GM19025 (cell line): ENCODE measurements around the gene CEACAM3.

Source experiments
- ATAC-seq: cut with Tn5 transposase; IDR thresholded peaks from one replicate; pipeline ENCODE4 v1.9.1; 2021; ENCODE audit warnings: mild to moderate bottlenecking, low read depth, moderate library complexity; ENCODE audit not compliant: unreplicated experiment

CEACAM3 gene

GRCh38 chr19:41792513-41793413 lies 3.6 kb upstream of the CEACAM3 start:
- ATAC-seq: no peak

- no peak for ATAC-seq
Observed at GRCh38 chr19:41793414-41793727, 3.0 kb upstream of the CEACAM3 start.

GRCh38 chr19:41795031-41795461 lies 1.3 kb upstream of the CEACAM3 start:
- ATAC-seq: no peak

- no peak for ATAC-seq
Observed at GRCh38 chr19:41796901-41797300, 514 bp downstream of the CEACAM3 start.

GRCh38 chr19:41799444-41800000 lies 3.1 kb downstream of the CEACAM3 start:
- no peak for ATAC-seq

DNA sequence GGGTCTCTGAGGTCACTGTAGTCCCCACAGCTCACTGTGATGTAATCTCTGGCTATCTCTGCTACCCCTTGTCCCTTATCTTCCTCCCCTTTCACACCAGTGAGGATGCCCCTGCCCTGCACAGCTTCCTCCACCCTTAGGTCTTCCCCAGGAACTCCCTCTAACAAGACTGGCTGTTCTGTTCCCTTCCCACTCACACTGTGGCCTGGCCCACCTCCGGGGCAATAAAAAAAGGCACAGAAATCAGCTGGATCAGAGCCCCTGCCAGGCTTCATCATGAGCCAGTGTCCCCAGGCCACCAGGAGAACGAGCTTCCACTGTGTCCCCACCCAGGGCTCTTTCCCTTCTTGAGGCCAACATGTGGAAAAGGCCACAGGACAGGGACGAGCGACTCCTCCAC lies 4.6 kb downstream of the CEACAM3 start:
- no peak for ATAC-seq

DNA sequence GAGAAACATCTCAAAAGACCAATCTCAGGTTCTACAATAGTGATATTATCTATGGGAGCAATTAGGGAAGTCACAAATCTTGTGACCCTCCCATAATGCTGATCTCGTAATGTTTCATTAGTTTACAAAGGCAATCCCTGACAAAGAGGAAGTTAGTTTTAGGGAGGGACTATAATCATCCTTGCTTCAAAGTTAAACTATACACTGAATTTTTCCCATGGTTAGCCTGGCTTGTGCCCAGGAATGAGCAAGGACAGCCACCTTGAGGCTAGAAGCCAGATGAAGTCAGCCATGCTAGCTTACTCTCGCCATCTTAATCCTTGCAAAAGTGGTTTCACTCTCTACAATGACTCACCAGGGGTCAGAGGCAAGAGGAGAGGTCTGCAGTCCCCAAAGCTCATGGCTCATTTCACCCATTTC lies 5.4 kb downstream of the CEACAM3 start:
- ATAC-seq: no peak

DNA sequence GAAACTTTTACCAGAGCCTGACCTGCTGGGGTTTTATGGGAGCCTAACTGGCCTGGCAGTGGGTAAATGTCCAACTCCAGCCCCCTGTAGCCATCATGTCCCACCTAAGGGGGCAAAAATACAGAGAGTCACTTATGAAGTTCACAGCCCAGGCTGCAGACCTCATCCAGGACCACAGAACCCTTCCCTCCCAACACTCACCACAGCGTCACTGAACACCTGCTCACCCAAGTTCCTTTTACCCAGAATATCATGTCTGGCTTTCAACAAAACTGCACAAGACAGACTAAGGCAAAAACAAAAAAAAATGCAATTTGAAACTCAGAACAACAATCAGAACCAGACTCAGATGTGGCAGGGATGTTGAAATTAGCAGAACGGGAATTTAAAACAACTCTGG lies 6.4 kb downstream of the CEACAM3 start:
- ATAC-seq: no peak

DNA sequence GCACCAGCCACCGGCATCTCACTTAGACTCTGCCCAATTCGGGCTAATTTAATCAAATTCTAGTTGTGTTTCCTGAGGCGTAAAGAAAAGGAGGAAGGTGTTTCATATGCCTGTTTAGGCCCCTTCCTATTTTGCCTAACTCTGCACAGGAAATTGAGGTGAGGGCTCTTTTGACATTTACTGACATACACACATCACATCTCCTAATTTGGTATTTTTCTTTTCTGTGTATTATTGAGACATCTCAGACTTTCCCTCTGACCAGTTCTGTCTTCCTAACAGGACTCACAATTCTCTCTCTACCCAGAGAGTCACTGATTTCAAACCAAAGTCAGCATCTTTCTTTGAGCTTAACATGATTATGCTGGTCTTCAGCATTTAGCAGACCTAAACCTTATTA lies 7.9 kb downstream of the CEACAM3 start:
- ATAC-seq: no peak

DNA sequence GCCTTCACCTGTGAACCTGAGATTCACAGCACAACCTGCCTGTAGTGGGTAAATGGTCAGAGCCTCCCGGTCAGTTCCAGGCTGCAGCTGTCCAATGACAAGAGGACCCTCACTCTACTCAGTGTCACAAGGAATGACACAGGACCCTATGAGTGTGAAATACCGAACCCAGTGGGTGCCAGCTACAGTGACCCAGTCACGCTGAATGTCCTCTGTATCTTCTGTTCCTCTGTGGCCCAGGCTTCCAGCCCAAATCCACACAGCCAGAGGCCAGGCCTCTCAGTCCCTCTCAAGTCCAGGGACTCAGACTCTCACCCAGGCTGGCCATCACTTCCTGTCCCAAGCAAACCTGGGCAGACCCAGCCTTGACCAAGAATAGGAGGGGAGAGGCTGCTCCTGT lies 10.8 kb downstream of the CEACAM3 start:
- no peak for ATAC-seq

- ATAC-seq: no peak
Observed at GRCh38 chr19:41808663-41809566, 12.5 kb downstream of the CEACAM3 start.

- no peak for ATAC-seq
Observed at GRCh38 chr19:41810301-41810700, 13.9 kb downstream of the CEACAM3 start.

- ATAC-seq: no peak
Observed at GRCh38 chr19:41811036-41811435, 14.6 kb downstream of the CEACAM3 start.

DNA sequence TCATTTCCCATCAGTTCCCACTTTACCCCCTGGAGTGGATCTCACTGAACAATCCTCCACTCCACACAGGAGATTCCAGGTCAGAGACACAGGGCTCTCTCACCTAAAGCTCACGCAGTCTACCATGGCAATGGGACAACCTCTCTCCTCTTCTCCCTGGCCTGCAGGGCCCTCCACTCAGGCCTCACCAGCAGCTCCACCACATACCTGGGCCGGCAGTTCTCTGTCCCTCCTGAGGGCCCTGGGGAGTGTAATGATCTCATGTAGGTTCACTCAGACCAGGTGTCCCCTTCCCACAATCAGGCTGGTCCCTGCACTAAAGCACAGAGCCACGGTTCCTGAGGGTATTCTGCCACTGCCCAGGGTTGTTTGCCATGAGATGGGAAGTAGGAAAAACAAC lies 15.6 kb downstream of the CEACAM3 start:
- ATAC-seq: no peak

GRCh38 chr19:41813911-41814310 lies 17.5 kb downstream of the CEACAM3 start:
- no peak for ATAC-seq

GRCh38 chr19:41815301-41815700 lies 18.9 kb downstream of the CEACAM3 start:
- ATAC-seq: no peak

DNA sequence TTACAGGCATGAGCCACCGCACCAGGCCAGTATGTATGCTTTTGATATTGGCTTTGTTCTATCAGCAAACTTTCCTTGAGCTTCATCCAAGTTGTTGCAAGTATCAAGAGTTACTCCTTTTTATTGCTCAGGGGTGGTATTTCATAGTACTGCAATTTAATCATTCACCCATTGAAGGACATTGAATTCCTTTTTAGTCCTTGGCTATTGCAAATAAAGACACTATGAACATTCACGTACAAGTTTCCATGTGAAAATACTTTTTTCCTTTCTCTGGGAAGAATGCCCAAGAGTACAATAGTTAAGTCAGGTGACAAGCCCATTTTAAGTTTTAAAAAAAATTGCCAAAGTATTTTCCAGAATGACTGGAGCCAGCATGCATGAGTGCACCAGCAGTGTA lies 20.4 kb downstream of the CEACAM3 start:
- ATAC-seq: no peak

DNA sequence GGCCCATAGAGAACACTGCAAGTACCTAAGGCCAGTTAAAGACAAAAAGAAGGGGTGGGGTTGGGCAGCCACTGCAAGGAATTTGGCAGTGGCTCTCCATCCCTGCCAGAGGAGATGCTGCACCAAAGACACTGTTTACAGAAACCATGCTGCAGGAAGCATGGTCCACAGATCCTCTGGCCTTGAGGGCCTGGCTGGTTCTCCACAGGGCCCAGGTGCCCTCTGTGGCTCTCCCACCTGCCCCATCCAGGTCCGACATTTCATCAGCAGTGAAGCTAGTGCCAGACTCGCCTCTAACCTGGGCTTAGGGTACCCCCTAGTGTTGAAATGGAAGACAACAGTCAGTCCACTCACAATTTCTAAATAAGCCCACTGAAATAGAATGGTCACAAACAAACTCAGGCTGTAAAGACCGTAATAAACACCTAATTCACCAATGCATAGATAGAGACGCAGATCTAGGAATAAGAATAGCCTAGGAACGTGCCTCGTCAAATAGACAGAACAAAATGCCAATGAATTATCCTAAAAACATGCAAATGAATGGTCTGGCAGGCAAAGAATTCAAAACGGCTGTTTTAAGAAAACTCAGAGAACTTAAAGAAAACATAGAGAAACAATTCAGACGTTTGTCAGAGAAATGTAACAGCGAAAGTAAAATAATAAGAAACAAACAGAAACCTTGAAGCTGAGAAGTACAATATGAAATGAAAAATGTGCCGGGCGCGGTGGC lies 24.8 kb downstream of the CEACAM3 start:
- ATAC-seq: no peak

GRCh38 chr19:41837981-41838708 lies 41.8 kb downstream of the CEACAM3 start:
- ATAC-seq: no peak

- ATAC-seq: no peak
Observed at GRCh38 chr19:41839211-41839610, 42.8 kb downstream of the CEACAM3 start.
